ENCODE measurements around the gene FASTKD2.
"Not testable (repeated sequence)": the region's sequence is repeated elsewhere in the genome, so short reads cannot be mapped to it uniquely, and the experiment has no call there.

Gene FASTKD2

GRCh38 chr2:206801418-206802189 lies 36.2 kb downstream of the FASTKD2 start:
- no peak overlapping the region for H3K27ac ChIP-seq
- no peak for TF ChIP-seq ZFX (IDR thresholded peaks at IDR 0.05; ENCODE audit: borderline replicate concordance)
- no peak for TF ChIP-seq CTCF (IDR thresholded peaks at IDR 0.05)

- no peak overlapping the region for H3K27ac ChIP-seq
- TF ChIP-seq CTCF (IDR thresholded peaks at IDR 0.05), result no peak
- no peak for TF ChIP-seq ZFX (IDR thresholded peaks at IDR 0.05; ENCODE audit: borderline replicate concordance)
Observed at GRCh38 chr2:206802654-206803514, 37.5 kb downstream of the FASTKD2 start.

GRCh38 chr2:206804326-206804725 lies 38.9 kb downstream of the FASTKD2 start:
- TF ChIP-seq CTCF (IDR thresholded peaks at IDR 0.05), result no peak
- TF ChIP-seq ZFX (IDR thresholded peaks at IDR 0.05; ENCODE audit: borderline replicate concordance), result no peak
- no peak overlapping the region for H3K27ac ChIP-seq

DNA sequence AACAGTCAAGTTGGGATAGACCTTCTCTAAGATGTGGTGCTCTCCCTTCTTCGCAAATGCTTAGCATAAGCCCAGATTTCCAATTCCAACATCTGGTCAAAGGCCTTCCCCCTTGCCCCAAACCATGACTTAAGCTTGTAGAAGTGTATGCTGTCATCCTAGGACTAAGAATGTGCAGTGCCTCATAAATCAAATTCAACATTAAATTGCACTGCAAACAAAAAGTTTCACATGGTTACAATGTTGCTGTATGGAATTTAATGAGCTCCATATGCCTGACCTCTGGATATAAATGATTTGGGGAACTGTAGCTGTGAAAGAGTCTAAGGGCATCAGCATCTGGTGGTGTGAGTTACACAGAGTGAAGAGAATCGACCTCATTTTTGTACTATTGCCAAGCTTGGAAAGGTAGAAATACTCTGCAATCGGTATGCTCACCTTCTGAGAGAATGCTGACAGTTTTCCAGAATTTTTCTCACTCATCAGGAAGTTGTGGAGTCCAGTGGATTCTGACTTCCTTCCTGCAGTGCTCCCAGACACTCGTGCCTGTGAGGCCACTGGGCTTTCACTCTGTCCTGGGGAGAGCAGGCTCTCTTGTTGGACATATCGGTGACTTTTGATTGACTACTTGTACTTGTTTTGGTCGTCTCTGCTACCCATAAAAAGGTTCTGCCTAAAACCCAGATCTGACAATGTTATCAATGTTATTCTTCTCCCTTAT lies 40.6 kb downstream of the FASTKD2 start:
- no peak overlapping the region for H3K27ac ChIP-seq
- TF ChIP-seq CTCF (IDR thresholded peaks at IDR 0.05) (no peak), ZFX (IDR thresholded peaks at IDR 0.05; ENCODE audit: borderline replicate concordance) (no peak)

DNA sequence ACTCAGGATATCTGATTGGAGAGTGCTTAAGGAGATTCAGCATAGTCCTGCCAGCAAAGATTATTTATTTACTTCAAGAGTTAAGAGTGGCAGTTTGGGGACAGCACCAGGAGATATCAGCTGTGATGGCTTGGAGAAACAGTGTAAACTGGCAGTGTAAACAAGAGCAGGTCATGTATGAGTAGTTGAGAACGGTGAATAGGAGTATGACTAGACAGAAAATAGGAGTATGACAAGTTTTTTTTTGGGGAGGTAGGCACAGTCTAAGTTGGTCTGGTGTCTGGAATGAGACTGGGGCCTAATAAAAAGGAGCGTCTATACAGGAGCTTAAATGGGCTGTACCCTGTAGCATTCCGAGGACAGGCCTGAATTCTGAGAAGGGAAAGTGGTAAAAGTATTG lies 42.2 kb downstream of the FASTKD2 start:
- H3K27ac ChIP-seq, result not testable (repeated sequence)

GRCh38 chr2:206812471-206812870 lies 47.1 kb downstream of the FASTKD2 start:
- not testable (repeated sequence) for H3K27ac ChIP-seq

GRCh38 chr2:206814498-206814897 lies 49.1 kb downstream of the FASTKD2 start:
- no peak overlapping the region for H3K27ac ChIP-seq

More at GRCh38 chr2:206814498-206814897, 49.1 kb downstream of the FASTKD2 start:
- TF ChIP-seq CTCF (IDR thresholded peaks at IDR 0.05), result no peak
- TF ChIP-seq ZFX (IDR thresholded peaks at IDR 0.05; ENCODE audit: borderline replicate concordance), result no peak

All from 22Rv1 (cell line).